GM18868 (cell line): Measurements from ENCODE around the gene CHCHD3.
A peak's percentile ranks its signal among the peaks of the same experiment; 100 is the strongest.
"Not testable (repeated sequence)": the region's sequence is repeated elsewhere in the genome, so short reads cannot be mapped to it uniquely, and the experiment has no call there.

Experiments used
- ATAC-seq: cut with Tn5 transposase; IDR thresholded peaks from one replicate; pipeline ENCODE4 v1.9.1; 2021; ENCODE audit warnings: mild to moderate bottlenecking, moderate library complexity; ENCODE audit not compliant: unreplicated experiment

Gene CHCHD3

DNA sequence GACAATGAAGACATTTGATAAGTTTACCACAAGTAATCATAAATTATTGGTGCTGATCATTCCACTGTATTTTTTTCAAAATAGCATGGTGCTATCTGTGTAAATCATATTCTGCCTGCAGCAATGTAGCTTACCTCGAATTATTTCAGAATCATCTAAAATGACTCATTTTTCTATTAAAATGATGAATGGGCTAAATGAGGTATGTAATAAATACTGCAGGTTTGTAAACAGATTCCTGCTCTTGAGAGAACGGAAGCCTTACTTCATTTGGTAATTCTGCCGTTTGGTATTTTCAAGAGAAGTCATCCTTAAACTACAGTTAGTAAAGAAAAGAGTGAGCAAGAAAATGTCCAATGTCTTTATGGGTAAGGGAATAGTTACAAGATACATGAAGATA is 115.9 kb downstream of the CHCHD3 start:
- no peak for ATAC-seq

DNA sequence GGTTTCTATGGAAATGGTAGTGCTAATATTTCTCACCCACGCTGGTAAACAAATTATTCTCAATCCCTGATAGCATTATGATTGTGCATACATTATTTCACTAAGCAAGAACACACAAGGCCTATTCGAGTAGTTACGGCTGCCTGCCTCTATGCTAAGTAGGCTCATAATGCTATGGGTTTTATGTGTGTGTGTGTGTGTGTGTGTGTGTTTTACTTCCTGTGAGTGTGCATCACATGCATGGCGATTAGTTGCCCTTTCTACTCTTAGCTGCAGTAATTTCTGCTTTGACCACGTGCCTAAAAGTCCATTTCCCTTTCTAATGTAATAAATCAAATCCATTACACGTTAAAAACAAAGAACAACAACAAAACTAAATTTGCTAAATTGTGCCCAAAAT is 117.0 kb downstream of the CHCHD3 start:
- ATAC-seq: no peak

- ATAC-seq: no peak
Measured at GRCh38 chr7:132959891-132960290, 122.0 kb downstream of the CHCHD3 start.

- ATAC-seq: no peak
Measured at GRCh38 chr7:132956556-132956955, 125.3 kb downstream of the CHCHD3 start.

- ATAC-seq: no peak
Measured at GRCh38 chr7:132953468-132953867, 128.4 kb downstream of the CHCHD3 start.

GRCh38 chr7:132950725-132951124 is 131.2 kb downstream of the CHCHD3 start:
- ATAC-seq: no peak

DNA sequence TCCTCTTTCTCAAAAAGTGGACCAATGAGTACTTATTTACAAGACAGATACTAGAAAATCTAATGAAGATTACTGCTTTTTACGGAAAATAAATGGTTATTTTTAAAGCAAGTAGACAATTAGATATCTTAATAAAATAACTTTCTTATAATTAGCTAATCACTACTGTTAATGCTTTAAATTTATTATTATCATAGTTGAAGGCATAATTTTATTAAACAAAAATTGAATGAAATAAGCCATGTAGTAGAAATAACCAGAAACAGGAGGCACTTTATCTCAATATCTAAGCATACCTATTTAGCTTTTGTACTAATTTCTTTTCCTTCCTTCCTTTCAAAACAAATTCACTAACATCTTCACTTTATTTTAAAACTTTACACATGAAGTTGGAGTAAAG is 134.9 kb downstream of the CHCHD3 start:
- no peak for ATAC-seq

- no peak for ATAC-seq
Measured at GRCh38 chr7:132944774-132945173, 137.1 kb downstream of the CHCHD3 start.

- peak; percentile 52 for ATAC-seq
Measured at GRCh38 chr7:132943645-132944044, 138.2 kb downstream of the CHCHD3 start.

DNA sequence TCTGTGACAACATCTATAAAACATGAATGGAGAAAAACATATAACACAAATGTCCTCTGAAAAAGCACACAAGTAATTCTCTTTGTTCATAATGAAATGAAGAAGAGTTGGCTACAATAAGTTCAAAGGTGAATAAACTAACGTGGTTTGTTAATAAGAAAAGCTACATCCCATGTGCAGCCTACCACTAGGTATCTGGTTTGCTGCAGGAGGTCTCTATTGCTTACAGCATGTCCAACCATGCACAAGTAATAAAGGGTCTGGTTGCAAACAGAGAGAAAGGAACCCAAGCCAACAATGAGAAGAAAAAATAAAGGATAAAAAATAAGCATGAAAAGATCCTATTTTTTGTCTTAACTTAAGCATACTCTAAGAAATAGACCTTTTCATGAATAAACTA is 139.2 kb downstream of the CHCHD3 start:
- no peak for ATAC-seq

GRCh38 chr7:132941905-132942304 is 140.0 kb downstream of the CHCHD3 start:
- ATAC-seq: no peak

- ATAC-seq: no peak
Measured at GRCh38 chr7:132941428-132941827, 140.5 kb downstream of the CHCHD3 start.

DNA sequence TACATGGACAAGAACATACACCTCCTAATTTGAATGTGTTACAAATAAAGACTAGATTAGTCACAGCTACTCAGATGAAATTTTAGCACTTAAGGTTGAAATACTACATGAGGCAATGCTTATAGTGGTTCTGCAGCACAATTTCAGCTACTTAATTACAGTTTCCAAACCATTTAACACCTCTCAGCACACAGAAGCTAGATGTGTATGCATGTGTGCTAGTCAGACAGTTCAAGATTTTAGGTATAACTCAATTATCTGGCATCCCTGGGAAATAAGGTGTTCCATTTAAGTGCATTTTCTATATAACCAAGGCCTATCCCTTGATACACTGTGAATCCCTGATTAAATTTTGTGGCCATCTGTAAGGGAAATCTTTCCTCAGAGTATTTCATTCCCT is 141.8 kb downstream of the CHCHD3 start:
- ATAC-seq: no peak

- no peak for ATAC-seq
Measured at GRCh38 chr7:132939495-132939894, 142.4 kb downstream of the CHCHD3 start.

GRCh38 chr7:132937286-132937685 is 144.6 kb downstream of the CHCHD3 start:
- no peak for ATAC-seq

- ATAC-seq: no peak
Measured at GRCh38 chr7:132935608-132936007, 146.3 kb downstream of the CHCHD3 start.

- ATAC-seq: peak; percentile 64
Measured at GRCh38 chr7:132934017-132934416, 147.9 kb downstream of the CHCHD3 start.

DNA sequence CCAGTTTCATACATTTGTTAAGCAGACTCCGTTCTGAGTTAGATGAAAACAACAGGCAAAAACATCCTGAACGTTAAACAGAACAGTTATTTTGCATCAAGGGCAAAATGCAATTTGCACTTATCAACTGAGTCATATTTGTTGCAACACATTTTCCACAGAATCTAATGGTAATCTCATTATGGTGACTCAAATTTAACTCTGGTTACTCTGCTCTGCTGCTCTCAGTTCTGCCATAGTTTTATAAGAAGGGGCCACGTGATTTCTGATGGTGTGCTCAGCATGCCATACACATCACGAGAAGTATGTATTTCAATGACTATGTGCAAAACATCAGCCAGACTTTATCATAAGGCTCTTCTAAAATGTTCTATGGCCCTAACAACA is 148.8 kb downstream of the CHCHD3 start:
- peak; percentile 61 for ATAC-seq

DNA sequence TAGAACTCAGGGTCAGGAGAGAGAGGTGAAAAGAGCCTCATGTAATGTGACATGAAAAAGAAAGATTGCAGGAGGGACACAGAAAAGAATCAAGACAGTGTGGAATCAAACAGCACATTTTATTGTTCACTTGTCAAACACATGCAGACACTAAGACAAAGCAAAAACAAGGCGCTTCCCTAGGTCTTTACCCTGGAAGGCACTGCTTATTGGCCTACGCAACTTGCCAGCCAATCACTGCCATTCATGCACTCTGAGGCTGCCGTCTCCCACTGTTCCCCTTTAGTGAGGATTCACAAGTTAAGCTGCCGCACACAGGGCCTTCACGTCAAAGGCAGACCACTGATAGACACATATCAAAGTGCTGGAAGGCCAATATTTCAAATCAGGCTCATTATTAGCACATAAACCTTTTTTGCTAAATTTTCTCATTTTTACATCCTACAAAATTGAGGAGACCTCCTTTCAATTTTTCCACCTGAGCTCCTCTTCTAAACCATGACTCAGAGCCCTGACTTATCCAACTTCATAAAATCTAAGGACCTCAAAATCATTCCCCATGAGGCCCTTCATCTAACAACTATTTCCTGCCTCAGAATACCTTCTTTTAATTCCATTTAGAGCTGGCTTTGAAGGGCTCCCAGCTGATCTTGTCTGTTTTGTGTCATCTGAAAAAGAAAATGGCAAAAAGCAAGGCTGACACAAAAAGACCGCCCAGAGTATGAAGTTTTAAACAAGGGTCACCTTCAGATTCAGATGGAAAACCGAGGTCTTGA is 149.4 kb downstream of the CHCHD3 start:
- ATAC-seq: no peak

DNA sequence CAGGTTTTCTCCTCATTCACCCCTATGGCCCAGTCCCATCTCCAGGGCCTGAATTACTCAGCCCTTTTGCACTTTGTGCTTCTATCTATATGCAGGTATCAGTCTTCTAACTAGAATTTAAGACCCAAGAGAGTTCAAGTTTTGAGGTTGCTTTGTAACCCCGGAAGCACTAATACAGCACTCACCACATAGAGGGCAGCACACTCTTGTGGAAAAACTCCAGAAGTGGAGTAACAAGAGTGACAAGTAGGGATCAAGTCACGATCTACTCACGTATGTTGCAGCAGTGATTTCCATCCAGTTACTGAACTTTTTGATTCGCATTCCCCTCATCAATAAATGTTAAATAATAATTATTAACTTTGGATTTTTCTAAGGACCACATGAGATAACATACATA is 151.0 kb downstream of the CHCHD3 start:
- ATAC-seq: no peak

GRCh38 chr7:132929944-132930343 is 151.9 kb downstream of the CHCHD3 start:
- not testable (repeated sequence) for ATAC-seq

DNA sequence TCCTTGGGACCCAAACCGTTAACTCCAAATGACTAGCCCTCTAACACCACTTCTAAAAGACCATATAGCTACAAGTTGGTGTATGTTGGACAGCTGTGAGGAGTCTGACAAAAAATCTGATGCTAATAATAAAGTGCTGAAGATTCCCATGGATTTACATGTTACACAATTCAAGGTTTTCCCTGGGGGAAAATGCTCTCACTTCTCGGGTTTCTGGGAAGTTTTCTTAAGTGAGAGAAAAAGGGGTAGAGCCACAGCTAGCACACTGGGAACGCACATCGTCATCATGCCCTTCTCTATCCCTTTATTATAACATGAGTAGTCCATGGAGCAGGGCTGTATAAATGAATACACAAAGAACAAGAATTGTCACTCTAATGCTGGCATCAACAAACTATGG is 162.1 kb downstream of the CHCHD3 start:
- no peak for ATAC-seq

DNA sequence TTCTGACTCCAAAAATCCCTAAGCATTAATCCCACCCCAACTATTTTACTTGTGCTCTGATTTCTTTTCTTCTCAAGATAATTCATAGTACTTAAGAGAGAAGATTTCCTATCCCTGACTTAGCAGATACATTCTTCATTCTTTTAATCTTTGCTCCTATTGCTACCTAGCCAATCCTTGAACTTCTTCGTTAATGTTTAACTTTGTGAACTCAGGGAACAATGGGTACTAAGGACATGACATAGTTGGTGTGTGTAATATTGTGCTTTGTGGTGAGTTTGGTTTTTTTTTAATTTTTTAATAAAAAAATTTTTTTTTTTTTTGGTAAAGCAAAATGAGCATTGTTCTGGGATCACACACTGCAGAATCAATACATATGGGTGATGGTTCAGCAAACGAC is 166.2 kb downstream of the CHCHD3 start:
- ATAC-seq: no peak
